Trophoblast cell (in vitro differentiated cells and primary cell): ENCODE measurements around the gene OMP.

Experiments used
- DNase-seq, 2 donors: peaks; one replicate each; pipeline ENCODE4 v3.0.0-alpha.2; 2016
- H2AFZ ChIP-seq: 2 replicates; pipeline ENCODE4 v1.6.1; 2013; ENCODE audit warnings: low read length, moderate library complexity, mild to moderate bottlenecking; ENCODE audit not compliant: insufficient read depth, poor library complexity
- H2AK5ac ChIP-seq: 2 replicates; pipeline ENCODE4 v1.6.1; 2013; ENCODE audit warnings: mild to moderate bottlenecking, low read length
- H2BK120ac ChIP-seq: 2 replicates; pipeline ENCODE4 v1.6.1; 2013; ENCODE audit warnings: low read length, mild to moderate bottlenecking, moderate library complexity; ENCODE audit not compliant: insufficient read depth, poor library complexity
- H2BK12ac ChIP-seq: 2 replicates; pipeline ENCODE4 v1.6.1; 2013; ENCODE audit warnings: mild to moderate bottlenecking, low read length, moderate library complexity
- H2BK5ac ChIP-seq: 2 replicates; pipeline ENCODE4 v1.6.1; 2013; ENCODE audit warnings: low read length, low read depth, moderate library complexity, mild to moderate bottlenecking; ENCODE audit not compliant: poor library complexity
- H3K14ac ChIP-seq: 2 replicates; pipeline ENCODE4 v1.6.1; 2013; ENCODE audit warnings: mild to moderate bottlenecking, low read length
- H3K18ac ChIP-seq: 2 replicates; pipeline ENCODE4 v1.6.1; 2013; ENCODE audit warnings: mild to moderate bottlenecking, low read length
- H3K23ac ChIP-seq: 2 replicates; pipeline ENCODE4 v1.6.1; 2013; ENCODE audit warnings: low read length
- H3K27ac ChIP-seq: 2 replicates; pipeline ENCODE4 v1.5.1; 2013; ENCODE audit warnings: low read depth, mild to moderate bottlenecking, inconsistent platforms, low read length, moderate library complexity
- H3K27me3 ChIP-seq: 2 replicates; pipeline ENCODE4 v1.6.1; 2013; ENCODE audit warnings: inconsistent platforms, mild to moderate bottlenecking, low read length, moderate library complexity; ENCODE audit not compliant: insufficient read depth
- H3K36me3 ChIP-seq, 2 experiments: 1 replicate in 1 of 2; 2 replicates in 1 of 2; pipeline ENCODE4 v1.6.1; 2013; ENCODE audit warnings: low read length in 2 of 2, mild to moderate bottlenecking in 2 of 2, moderate library complexity in 1 of 2; ENCODE audit not compliant: insufficient read depth in 2 of 2, control insufficient read depth in 1 of 2
- H3K4ac ChIP-seq: 2 replicates; pipeline ENCODE4 v1.6.1; 2013; ENCODE audit warnings: low read depth, mild to moderate bottlenecking, low read length, moderate library complexity
- H3K4me1 ChIP-seq, 2 experiments: 1 replicate in 1 of 2; 2 replicates in 1 of 2; pipeline ENCODE4 v1.6.1; 2013; ENCODE audit warnings: low read length in 2 of 2, mild to moderate bottlenecking in 2 of 2, moderate library complexity in 1 of 2; ENCODE audit not compliant: insufficient read depth in 2 of 2, control insufficient read depth in 1 of 2
- H3K4me2 ChIP-seq: 2 replicates; pipeline ENCODE4 v1.6.1; 2013; ENCODE audit warnings: inconsistent platforms, mild to moderate bottlenecking, low read length, moderate library complexity
- H3K4me3 ChIP-seq: 2 replicates; pipeline ENCODE4 v1.5.1; 2013; ENCODE audit warnings: mild to moderate bottlenecking, low read depth, low read length, inconsistent platforms
- H3K79me1 ChIP-seq: one replicate; pipeline ENCODE4 v1.6.1; 2013; ENCODE audit warnings: low read length
- H3K79me2 ChIP-seq: 2 replicates; pipeline ENCODE4 v1.6.1; 2013; ENCODE audit warnings: low read length, mild to moderate bottlenecking; ENCODE audit not compliant: control insufficient read depth, insufficient read depth, poor library complexity
- H3K9ac ChIP-seq: 2 replicates; pipeline ENCODE4 v1.6.1; 2013; ENCODE audit warnings: mild to moderate bottlenecking, low read length
- H3K9me3 ChIP-seq: 2 replicates; pipeline ENCODE4 v1.6.1; 2013; ENCODE audit warnings: low read depth, mild to moderate bottlenecking, control low read depth, inconsistent platforms, low read length; ENCODE audit not compliant: insufficient read depth
- H4K12ac ChIP-seq: 2 replicates; pipeline ENCODE4 v1.6.1; 2013; ENCODE audit warnings: low read depth, mild to moderate bottlenecking, low read length, moderate library complexity
- H4K8ac ChIP-seq: 2 replicates; pipeline ENCODE4 v1.6.1; 2013; ENCODE audit warnings: low read depth, mild to moderate bottlenecking, low read length, moderate library complexity
- H4K91ac ChIP-seq: one replicate; pipeline ENCODE4 v1.6.1; 2013; ENCODE audit warnings: low read depth, mild to moderate bottlenecking, low read length, moderate library complexity
- WGBS: extraction: QIAGEN DNeasy Blood & Tissue Kit; methylation state at CpG from one replicate; pipeline ENCODE4 v1.1.7; 2013; ENCODE audit warnings: missing lambda C conversion rate; ENCODE audit not compliant: insufficient read length, insufficient coverage; ENCODE audit errors: extremely low coverage; 5-methylcytosine and 5-hydroxymethylcytosine counted together

OMP gene

DNA sequence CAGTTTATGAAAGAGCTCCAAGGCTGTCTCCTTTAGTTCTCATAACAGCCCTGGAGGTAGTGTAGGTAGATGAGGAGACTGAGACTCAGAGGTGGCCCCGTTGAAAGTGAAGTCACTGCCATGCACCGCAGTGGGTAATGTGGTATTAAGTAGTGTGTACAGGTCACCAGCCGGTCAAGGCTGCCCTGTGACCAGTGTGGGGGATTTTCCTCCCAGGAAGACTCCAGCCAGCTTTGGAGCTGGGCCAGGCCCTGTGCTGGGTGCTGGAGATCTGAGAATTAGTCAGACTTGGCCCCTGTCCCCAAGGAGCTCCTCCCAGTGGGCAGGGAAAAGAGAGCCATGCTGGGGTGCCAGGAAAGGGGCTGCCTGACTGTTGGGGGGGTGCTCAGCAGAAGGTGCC lies 5.3 kb downstream of the OMP start:
- no peak overlapping the region for H4K91ac ChIP-seq
- H3K4ac ChIP-seq, result no peak overlapping the region
- peaks cover 0 to 6% of the 10 kb centered on the region in 2 experiments for H3K4me1 ChIP-seq
- no peaks in the 10 kb centered on the region for H3K9me3 ChIP-seq
- no peaks in the 10 kb centered on the region for H3K79me2 ChIP-seq
- H2AFZ ChIP-seq, result no peak overlapping the region
- DNase-seq, result no peak
- no peak overlapping the region for H3K9ac ChIP-seq
- WGBS, result no CpG with 5 or more reads among the region's 3 CpGs
- H3K36me3 ChIP-seq, result no peaks in the 10 kb centered on the region
- no peak overlapping the region for H4K12ac ChIP-seq
- H2BK12ac ChIP-seq, result no peak overlapping the region
- no peak overlapping the region for H3K23ac ChIP-seq
- no peak overlapping the region for H3K27ac ChIP-seq
- H3K27me3 ChIP-seq, result no peaks in the 10 kb centered on the region
- no peak overlapping the region for H4K8ac ChIP-seq
- H3K14ac ChIP-seq, result no peak overlapping the region
- no peak overlapping the region for H2BK120ac ChIP-seq
- no peak overlapping the region for H2AK5ac ChIP-seq
- no peak overlapping the region for H2BK5ac ChIP-seq
- no peak overlapping the region for H3K4me3 ChIP-seq
- H3K4me2 ChIP-seq, result no peak overlapping the region
- H3K18ac ChIP-seq, result no peak overlapping the region
- no peaks in the 10 kb centered on the region for H3K79me1 ChIP-seq

DNA sequence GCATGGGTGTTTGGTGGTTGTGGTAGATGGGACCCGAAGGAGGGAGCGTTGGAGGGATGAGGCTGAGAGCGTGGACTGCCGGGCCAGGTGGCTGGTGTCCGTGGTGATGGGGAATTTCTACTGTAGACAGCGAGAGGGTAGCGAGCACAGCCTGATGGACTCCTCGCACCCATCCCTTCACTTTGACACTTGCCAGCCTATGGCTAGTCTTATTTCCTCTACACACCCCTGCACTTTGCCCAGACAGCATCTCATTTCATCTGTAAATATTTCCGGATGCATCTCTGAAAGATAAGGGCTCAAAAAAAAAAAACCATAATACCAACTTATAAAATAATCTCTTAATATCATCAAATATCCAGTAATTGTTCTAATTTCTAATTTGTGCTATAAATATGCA lies 5.8 kb downstream of the OMP start:
- no peak for DNase-seq
- H2AK5ac ChIP-seq, result no peak overlapping the region
- no peak overlapping the region for H3K4ac ChIP-seq
- no peak overlapping the region for H2BK120ac ChIP-seq
- peaks cover 0 to 6% of the 10 kb centered on the region in 2 experiments for H3K4me1 ChIP-seq
- no peak overlapping the region for H2BK12ac ChIP-seq
- WGBS, result no CpG with 5 or more reads among the region's 9 CpGs
- no peak overlapping the region for H4K12ac ChIP-seq
- H2BK5ac ChIP-seq, result no peak overlapping the region
- H3K27ac ChIP-seq, result no peak overlapping the region
- H4K8ac ChIP-seq, result no peak overlapping the region
- H3K4me2 ChIP-seq, result no peak overlapping the region
- H3K79me1 ChIP-seq, result no peaks in the 10 kb centered on the region
- no peaks in the 10 kb centered on the region for H3K36me3 ChIP-seq
- H3K79me2 ChIP-seq, result no peaks in the 10 kb centered on the region
- no peak overlapping the region for H4K91ac ChIP-seq
- H3K27me3 ChIP-seq, result no peaks in the 10 kb centered on the region
- no peaks in the 10 kb centered on the region for H3K9me3 ChIP-seq
- H3K4me3 ChIP-seq, result no peak overlapping the region
- H3K23ac ChIP-seq, result no peak overlapping the region
- H3K14ac ChIP-seq, result no peak overlapping the region
- H3K18ac ChIP-seq, result no peak overlapping the region
- H3K9ac ChIP-seq, result no peak overlapping the region
- H2AFZ ChIP-seq, result no peak overlapping the region

DNA sequence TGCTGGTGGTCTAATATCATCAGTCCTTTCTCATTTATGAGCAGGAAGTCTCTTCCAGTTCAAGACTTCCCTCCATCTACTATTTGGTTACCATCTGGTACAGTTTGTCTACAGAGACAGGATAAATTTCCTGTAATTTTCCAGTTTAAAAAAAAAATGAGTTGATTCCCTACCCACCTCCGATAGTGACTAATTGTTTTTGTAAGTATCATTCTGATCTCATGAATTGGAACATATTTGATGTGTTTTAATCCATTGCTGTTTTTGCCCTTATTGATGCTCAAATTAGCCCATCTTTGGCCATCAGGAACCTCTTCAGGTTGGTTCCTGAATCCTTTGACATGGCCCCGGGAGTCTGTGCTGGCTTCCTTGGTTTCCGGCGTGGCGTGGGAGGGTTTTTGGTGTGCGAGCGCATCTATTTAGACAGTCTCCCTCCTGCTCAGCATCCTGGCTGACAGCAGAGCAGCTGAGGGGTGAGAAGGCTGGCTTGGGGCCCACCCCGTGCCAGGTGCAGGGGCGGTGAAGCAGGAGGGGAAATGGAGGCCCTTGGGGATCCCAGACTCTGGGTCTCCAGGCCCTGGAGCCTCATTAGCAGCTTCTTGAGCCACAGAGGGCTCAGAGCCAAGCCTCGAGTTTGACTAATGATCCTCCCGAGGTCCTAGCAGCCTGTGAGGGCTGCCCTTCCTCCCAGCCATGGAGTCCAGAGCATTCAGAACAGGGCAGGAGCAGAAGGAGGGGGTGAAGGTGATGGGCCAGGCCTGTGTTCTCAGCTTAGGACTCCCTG lies 6.8 kb downstream of the OMP start:
- no peak overlapping the region for H4K91ac ChIP-seq
- DNase-seq, result no peak
- H3K27me3 ChIP-seq, result no peaks in the 10 kb centered on the region
- H2BK12ac ChIP-seq, result no peak overlapping the region
- no peaks in the 10 kb centered on the region for H3K79me1 ChIP-seq
- no peak overlapping the region for H4K12ac ChIP-seq
- no peak overlapping the region for H3K4me3 ChIP-seq
- no peak overlapping the region for H3K18ac ChIP-seq
- H3K36me3 ChIP-seq, result no peaks in the 10 kb centered on the region
- H3K4ac ChIP-seq, result no peak overlapping the region
- no CpG with 5 or more reads among the region's 11 CpGs for WGBS
- no peaks in the 10 kb centered on the region for H3K79me2 ChIP-seq
- H2AFZ ChIP-seq, result no peak overlapping the region
- H4K8ac ChIP-seq, result no peak overlapping the region
- no peaks in the 10 kb centered on the region for H3K9me3 ChIP-seq
- H3K4me2 ChIP-seq, result no peak overlapping the region
- H2BK5ac ChIP-seq, result no peak overlapping the region
- no peak overlapping the region for H3K27ac ChIP-seq
- no peak overlapping the region for H2AK5ac ChIP-seq
- H2BK120ac ChIP-seq, result no peak overlapping the region
- no peak overlapping the region for H3K9ac ChIP-seq
- no peak overlapping the region for H3K14ac ChIP-seq
- H3K23ac ChIP-seq, result no peak overlapping the region
- H3K4me1 ChIP-seq, result peaks cover 0 to 6% of the 10 kb centered on the region in 2 experiments

DNA sequence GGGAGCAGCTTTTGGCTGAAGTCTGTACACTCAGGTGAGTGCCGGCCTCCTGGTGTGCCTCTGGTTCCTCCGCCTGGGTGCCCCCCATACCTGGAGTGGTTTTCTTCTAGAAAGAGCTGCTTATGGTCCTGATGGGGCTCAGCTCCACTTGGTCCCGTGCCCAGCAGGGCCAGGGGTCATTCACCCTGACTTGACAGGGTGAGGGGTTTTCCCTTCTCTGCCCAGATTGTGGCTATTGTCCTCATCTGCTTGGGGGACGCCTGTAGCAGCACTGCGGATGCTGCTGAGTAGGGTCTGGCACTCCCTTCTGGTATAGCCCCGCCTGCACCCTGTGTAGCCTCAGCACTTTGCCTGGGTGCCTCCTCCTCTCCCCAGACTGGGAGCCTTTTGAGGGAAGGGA lies 8.2 kb downstream of the OMP start:
- Histone ChIP-seq H4K8ac (no peak overlapping the region), H4K12ac (no peak overlapping the region), H3K36me3 (no peaks in the 10 kb centered on the region), H3K79me2 (no peaks in the 10 kb centered on the region), H4K91ac (no peak overlapping the region), H2BK5ac (no peak overlapping the region), H3K27ac (no peak overlapping the region), H3K27me3 (no peaks in the 10 kb centered on the region), H3K9ac (no peak overlapping the region), H3K4me2 (no peak overlapping the region), H3K4ac (no peak overlapping the region), H2BK12ac (no peak overlapping the region), H3K18ac (no peak overlapping the region), H3K79me1 (no peaks in the 10 kb centered on the region), H2AK5ac (no peak overlapping the region), H3K4me3 (no peak overlapping the region), H3K23ac (no peak overlapping the region), H3K9me3 (peaks cover 2% of the 10 kb centered on the region), H2BK120ac (no peak overlapping the region), H2AFZ (no peak overlapping the region), H3K14ac (no peak overlapping the region), H3K4me1 (no peaks in the 10 kb centered on the region)
- no peak for DNase-seq
- WGBS, result no CpG with 5 or more reads among the region's 6 CpGs
